ENCODE results near the gene CDC14B. TPM values are rescaled to one million over a fixed set of nuclear protein-coding genes. Genes with fewer than 3 reads are reported as not detected.

Gene CDC14B
- total and polyA plus RNA-seq, 2 experiments from 2014 or later = 48.5 to 49.4 TPM

GRCh38 chr9:96607971-96608370 is 11.7 kb downstream of the CDC14B start:
- H3K9me3 ChIP-seq (ENCODE audit: low read depth) = no peaks in the 10 kb centered on the region
- H3K27me3 ChIP-seq = no peaks in the 10 kb centered on the region
- TF ChIP-seq CTCF (IDR thresholded peaks at IDR 0.05; ENCODE audit: low read depth, low read length) = no peak
- H3K27ac ChIP-seq = no peak overlapping the region
- no peaks in the 10 kb centered on the region for H3K36me3 ChIP-seq
- H3K4me3 ChIP-seq = no peak overlapping the region
- H3K4me1 ChIP-seq (ENCODE audit: low read depth) = peaks cover 47% of the 10 kb centered on the region
- DNase-seq (ENCODE audit: low read depth in 1 of 2, low spot score in 1 of 2) = no peak

- H3K27ac ChIP-seq = peak overlapping the region; percentile 92
These were observed 14.3 kb downstream of the CDC14B start for GRCh38 chr9:96605328-96605727.

GRCh38 chr9:96604004-96604319 is 15.7 kb downstream of the CDC14B start:
- no peak for TF ChIP-seq CTCF (IDR thresholded peaks at IDR 0.05; ENCODE audit: low read depth, low read length)
- peak overlapping the region; percentile 56 for H3K27ac ChIP-seq
- H3K9me3 ChIP-seq (ENCODE audit: low read depth) = no peaks in the 10 kb centered on the region
- no peak for DNase-seq (ENCODE audit: low read depth in 1 of 2, low spot score in 1 of 2)
- H3K36me3 ChIP-seq = no peaks in the 10 kb centered on the region
- H3K4me3 ChIP-seq = no peak overlapping the region
- no peaks in the 10 kb centered on the region for H3K27me3 ChIP-seq
- H3K4me1 ChIP-seq (ENCODE audit: low read depth) = peaks cover 30% of the 10 kb centered on the region

More at GRCh38 chr9:96605328-96605727, 14.3 kb downstream of the CDC14B start:
- peaks cover 30% of the 10 kb centered on the region for H3K4me1 ChIP-seq (ENCODE audit: low read depth)
- peak in 1 of 2 donors; percentile 56 for DNase-seq (ENCODE audit: low read depth in 1 of 2, low spot score in 1 of 2)
- no peak overlapping the region for H3K4me3 ChIP-seq
- no peaks in the 10 kb centered on the region for H3K36me3 ChIP-seq
- TF ChIP-seq CTCF (IDR thresholded peaks at IDR 0.05; ENCODE audit: low read depth, low read length) = no peak
- no peaks in the 10 kb centered on the region for H3K9me3 ChIP-seq (ENCODE audit: low read depth)
- H3K27me3 ChIP-seq = no peaks in the 10 kb centered on the region

- peak overlapping the region; percentile 56 for H3K27ac ChIP-seq
- peaks cover 30% of the 10 kb centered on the region for H3K4me1 ChIP-seq (ENCODE audit: low read depth)
- no peaks in the 10 kb centered on the region for H3K36me3 ChIP-seq
- no peak overlapping the region for H3K4me3 ChIP-seq
- H3K27me3 ChIP-seq = no peaks in the 10 kb centered on the region
- no peak for TF ChIP-seq CTCF (IDR thresholded peaks at IDR 0.05; ENCODE audit: low read depth, low read length)
- no peak for DNase-seq (ENCODE audit: low read depth in 1 of 2, low spot score in 1 of 2)
- H3K9me3 ChIP-seq (ENCODE audit: low read depth) = no peaks in the 10 kb centered on the region
These were observed 16.2 kb downstream of the CDC14B start for GRCh38 chr9:96603305-96604003.

- H3K9me3 ChIP-seq (ENCODE audit: low read depth) = no peaks in the 10 kb centered on the region
- no peaks in the 10 kb centered on the region for H3K36me3 ChIP-seq
- H3K4me1 ChIP-seq (ENCODE audit: low read depth) = peaks cover 15% of the 10 kb centered on the region
- H3K4me3 ChIP-seq = no peak overlapping the region
- TF ChIP-seq CTCF (IDR thresholded peaks at IDR 0.05; ENCODE audit: low read depth, low read length) = no peak
- H3K27ac ChIP-seq = no peak overlapping the region
- no peaks in the 10 kb centered on the region for H3K27me3 ChIP-seq
- peak in 1 of 2 donors; percentile 60 for DNase-seq (ENCODE audit: low read depth in 1 of 2, low spot score in 1 of 2)
These were observed 20.3 kb downstream of the CDC14B start for GRCh38 chr9:96599298-96599697.
